Keratinocyte (primary cell): ENCODE results near the gene ALPI.
"Not testable (repeated sequence)": the region's sequence is repeated elsewhere in the genome, so short reads cannot be mapped to it uniquely, and the experiment has no call there.

Experiments
- EZH2 ChIP-seq: IDR thresholded peaks from one replicate; pipeline ENCODE4 v1.6.1; 2012; ENCODE audit warnings: inconsistent platforms, mild to moderate bottlenecking, low read length, moderate library complexity
- TF ChIP-seq, protein P1 (sequence below), 3 experiments: IDR thresholded peaks in 1 of 3; conservative IDR thresholded peaks in 1 of 3; optimal IDR thresholded peaks in 1 of 3; 2 replicates in 2 of 3; 3 replicates in 1 of 3; pipeline versions ENCODE3 to v1.5.1; 2011; ENCODE audit warnings: low read length in 3 of 3, mild to moderate bottlenecking in 3 of 3, moderate library complexity in 2 of 3, control low read depth in 1 of 3, inconsistent platforms in 1 of 3; ENCODE audit not compliant: insufficient read depth in 2 of 3; ENCODE audit errors: extremely low read depth in 1 of 3

DNA sequence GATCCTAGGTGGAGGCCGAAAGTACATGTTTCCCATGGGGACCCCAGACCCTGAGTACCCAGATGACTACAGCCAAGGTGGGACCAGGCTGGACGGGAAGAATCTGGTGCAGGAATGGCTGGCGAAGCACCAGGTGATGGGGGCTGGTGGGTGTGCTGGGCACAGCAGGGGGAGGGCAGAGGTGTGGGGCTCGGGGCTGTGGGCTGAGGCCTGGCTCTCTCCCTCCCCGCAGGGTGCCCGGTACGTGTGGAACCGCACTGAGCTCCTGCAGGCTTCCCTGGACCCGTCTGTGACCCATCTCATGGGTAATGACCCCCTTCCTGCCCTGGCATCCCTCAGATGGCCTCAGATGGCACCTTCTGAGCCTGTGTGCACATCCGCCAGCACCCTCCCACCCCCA, 47.7 kb upstream of the ALPI start:
- TF ChIP-seq, protein P1, sequence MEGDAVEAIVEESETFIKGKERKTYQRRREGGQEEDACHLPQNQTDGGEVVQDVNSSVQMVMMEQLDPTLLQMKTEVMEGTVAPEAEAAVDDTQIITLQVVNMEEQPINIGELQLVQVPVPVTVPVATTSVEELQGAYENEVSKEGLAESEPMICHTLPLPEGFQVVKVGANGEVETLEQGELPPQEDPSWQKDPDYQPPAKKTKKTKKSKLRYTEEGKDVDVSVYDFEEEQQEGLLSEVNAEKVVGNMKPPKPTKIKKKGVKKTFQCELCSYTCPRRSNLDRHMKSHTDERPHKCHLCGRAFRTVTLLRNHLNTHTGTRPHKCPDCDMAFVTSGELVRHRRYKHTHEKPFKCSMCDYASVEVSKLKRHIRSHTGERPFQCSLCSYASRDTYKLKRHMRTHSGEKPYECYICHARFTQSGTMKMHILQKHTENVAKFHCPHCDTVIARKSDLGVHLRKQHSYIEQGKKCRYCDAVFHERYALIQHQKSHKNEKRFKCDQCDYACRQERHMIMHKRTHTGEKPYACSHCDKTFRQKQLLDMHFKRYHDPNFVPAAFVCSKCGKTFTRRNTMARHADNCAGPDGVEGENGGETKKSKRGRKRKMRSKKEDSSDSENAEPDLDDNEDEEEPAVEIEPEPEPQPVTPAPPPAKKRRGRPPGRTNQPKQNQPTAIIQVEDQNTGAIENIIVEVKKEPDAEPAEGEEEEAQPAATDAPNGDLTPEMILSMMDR (optimal IDR thresholded peaks at IDR 0.05 in 1 of 3, IDR thresholded peaks at IDR 0.05 in 1 of 3, conservative IDR thresholded peaks at IDR 0.05 in 1 of 3; ENCODE audit: extremely low read depth in 1 of 3, insufficient read depth in 2 of 3, low read length in 3 of 3): not testable (repeated sequence)
- TF ChIP-seq EZH2: not testable (repeated sequence)
